ENCODE data around the gene FGD6.
"Not testable (repeated sequence)": the region's sequence is repeated elsewhere in the genome, so short reads cannot be mapped to it uniquely, and the experiment has no call there.

FGD6 gene

DNA sequence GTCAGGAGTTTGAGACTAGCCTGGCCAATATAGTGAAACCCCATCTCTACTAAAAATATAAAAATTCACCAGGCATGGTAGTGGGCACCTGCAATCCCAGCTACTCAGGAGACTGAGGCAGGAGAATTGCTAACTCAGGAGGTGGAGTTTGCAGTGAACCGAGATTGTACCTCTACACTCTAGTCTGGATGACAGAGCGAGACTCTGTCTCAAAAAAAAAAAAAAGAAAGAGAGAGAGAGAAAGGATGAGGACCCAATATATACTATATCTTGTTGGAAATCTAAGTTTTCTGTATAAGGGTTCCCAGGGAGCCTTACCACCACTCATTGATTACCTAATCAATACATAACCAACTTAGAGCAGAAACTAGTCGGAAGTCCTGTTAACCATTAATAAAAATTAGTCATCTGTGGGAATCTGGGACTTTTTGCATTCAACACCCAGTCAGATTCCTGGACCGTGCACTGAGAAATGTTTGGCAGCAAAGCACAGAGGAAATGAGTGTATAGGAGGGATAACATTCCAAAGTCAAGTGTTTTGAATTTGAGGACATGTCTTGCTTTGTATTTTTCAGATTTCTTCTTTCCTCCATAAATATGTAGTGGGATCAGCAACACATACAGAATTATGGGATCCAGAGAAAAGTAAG lies 99.0 kb downstream of the FGD6 start:
- DNase-seq = no peak

DNA sequence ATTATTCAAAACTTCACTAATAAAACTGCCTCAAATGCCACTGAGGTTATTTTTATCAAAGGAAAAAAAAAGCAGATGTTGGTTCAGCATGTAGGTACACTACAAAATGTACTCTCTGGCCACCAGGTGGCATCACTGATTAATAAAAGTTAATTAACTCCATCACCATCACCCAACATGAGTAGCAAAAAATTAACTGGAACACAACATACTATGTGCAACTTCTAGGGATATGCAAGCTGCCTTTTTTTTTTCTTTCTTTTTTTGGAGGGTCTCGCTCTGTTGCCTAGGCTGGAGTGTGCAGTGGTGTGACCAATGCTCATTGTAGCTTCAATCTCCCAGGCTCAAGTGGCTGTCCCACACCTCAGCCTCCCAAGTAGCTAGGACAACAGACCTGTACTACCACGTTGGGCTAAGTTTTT lies 100.1 kb downstream of the FGD6 start:
- peak; percentile 76 for DNase-seq

DNA sequence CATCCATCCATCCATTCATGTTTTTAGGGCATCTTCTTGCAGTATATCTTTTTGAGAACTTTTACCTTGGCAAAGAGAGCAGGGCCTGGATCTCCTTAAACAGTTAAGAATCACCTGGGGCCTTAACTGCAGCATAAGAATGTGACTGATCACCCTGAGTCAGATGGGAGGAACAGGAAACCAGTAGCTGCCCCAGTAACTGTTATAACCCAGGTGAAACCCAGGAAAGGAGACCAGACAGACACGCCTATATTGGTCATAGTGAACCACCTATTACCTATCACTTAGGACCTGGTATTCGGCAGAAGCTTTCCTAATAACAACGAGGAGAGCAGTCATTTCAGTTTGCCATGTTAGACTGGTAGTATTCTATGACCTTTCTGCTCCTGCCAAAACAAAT lies 100.5 kb downstream of the FGD6 start:
- peak; percentile 3 for DNase-seq

DNA sequence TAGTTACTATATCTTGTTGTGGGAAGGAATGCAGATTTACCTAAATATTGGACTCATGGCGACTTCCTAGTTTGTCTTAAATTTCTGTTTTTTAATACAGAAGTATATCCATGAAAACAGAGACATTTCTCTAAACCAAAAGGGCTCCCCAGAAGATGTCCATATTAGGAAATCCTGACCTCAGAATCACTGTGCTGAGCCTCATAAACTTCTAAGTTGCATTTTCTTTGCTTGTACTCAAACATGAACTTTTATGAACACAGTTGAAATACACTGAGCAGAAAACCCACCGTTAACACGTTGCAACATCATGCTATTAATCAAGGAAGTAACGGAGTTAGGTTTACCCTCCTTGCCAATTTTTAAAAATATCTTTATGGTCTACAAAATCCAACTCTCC lies 100.9 kb downstream of the FGD6 start:
- DNase-seq = no peak

DNA sequence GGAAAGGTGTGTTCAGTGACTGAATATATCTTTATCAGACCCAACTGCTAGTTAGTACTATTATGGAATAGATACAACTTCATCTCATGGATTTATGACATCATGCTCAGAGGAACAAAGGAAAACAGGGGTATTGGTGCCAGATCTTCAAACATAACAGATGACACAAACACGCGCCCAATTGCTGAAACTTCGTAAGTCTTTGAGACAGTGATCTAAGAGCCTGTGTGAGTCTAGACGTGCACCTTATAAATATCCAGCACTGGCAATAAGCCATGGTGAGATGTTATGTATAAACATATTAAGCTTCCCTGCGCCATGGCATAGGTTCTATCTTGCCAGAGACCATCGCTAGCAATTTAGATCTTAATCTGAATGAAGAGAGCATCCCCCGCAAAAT lies 101.6 kb downstream of the FGD6 start:
- no peak for DNase-seq

DNA sequence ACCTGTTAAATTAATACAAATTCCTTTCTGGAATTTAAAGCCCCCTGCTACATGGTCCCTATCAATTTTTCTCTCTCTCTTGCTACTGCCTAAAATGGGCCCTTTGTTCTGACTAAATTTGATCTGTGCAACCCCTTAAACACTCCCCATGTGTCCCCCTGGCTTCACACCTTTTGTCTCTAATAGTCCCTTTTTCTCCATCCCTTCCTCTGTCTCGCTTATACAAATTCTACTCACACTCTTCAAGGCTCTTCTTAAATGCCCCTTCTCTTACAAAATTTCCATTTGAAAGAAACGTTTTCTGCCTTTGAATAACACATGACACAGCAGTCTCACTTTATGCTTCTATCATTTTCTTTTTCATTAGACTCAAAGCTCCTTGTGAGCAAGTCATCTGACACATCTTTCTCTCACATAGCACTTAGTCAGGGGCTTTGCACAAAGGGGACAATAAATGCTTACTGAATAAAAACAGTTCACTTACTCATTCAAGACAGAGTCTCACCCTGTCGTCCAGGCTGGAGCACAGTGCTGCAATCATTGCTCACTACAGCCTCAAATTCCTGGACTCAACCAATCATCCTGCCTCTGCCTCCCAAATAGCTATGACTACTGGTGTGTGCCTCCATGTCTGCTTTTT lies 102.4 kb downstream of the FGD6 start:
- DNase-seq = no peak

DNA sequence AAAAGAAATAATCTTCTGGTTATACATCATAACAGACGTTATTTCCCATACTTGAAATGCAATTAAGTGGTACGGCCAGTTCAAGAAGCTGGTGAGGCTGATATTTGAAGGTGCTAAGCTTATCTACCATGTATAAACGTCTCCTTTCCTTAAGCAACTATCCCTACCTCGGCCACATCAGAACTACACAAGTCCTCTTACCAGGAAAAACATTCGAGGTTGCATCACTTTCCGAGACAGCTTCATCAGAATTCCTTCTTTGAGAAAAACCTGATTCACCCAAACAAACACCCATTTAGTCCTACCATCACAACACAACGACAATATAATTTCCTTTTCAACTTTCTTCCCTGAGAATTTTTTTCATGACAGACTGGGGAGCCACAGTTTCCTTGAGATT lies 109.9 kb downstream of the FGD6 start:
- no peak for DNase-seq

DNA sequence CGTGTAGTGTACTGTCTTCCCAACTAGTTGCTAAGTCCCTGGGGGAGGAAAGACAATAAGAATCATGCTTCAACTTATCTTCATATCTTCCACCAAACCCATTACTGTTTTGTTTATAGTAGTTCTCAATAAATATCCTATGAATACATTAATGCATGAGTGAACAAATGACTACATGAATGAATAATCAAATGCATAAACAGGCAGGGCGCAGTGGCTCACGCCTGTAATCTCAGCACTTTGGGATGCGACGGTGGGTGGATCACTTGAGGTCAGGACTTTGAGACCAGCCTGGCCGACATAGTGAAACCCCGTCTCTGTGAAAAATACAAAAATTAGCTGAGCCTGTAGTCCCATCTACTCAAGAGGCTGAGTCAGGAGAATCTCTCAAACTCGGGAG lies 111.7 kb downstream of the FGD6 start:
- no peak for DNase-seq

DNA sequence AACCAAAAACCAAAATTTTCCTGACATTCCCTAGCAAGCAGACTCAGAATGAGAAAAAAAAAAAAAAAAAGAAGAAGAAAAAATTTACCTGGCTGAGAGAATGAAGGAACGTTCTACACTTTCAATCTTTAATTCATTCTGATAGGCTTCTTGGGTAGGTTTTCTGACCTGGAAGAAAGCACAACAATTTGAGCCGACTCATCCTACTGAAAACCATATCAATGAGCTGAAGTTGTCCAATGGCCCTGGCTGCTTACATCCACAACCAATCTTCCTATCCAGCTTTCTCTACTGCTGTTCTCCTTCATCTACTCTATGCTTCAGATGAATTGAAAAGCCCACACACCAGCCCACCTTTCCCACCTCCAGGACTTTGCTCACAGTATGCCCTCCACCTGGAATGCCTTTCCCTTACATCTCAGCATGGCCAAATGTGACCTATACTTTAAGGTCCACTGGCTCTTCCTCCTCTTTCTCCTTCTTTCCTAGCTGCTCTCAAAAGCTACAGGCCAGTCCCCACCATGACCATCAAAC lies 112.3 kb downstream of the FGD6 start:
- no peak for DNase-seq

DNA sequence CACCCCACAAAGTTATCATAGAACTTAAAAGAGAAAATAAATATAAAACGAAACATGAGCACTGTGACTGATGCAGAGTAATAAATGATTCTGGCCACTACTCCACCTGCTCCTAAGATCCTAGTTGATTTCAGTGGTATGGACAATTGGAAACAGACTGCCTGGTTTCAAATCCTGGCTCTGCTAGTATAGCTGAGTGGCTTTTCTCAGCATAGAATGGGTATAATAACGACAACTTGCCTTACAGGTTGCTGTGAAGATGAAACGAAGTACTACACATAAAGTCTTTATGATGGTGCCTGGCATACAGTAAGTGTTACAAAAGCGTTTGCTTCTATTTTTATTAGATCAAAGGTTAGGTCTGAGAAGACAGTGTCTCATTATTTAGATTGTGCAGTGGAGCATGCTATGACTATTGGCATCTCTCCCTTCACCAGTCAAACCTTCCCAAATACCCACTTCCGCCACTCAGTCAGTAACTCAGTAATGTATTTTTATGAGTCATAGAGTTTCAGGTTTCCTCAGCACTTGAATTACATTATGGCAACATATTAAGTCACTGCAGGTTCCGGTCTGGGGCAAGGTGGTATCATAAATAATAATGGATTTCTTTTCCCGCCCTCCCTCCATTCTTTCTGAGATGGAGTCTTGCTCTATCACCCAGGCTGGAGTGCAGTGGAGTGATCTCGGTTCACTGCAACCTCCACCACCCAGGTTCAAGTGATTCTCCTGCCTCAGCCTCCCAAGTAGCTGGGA lies 114.2 kb downstream of the FGD6 start:
- peak; percentile 12 for DNase-seq

DNA sequence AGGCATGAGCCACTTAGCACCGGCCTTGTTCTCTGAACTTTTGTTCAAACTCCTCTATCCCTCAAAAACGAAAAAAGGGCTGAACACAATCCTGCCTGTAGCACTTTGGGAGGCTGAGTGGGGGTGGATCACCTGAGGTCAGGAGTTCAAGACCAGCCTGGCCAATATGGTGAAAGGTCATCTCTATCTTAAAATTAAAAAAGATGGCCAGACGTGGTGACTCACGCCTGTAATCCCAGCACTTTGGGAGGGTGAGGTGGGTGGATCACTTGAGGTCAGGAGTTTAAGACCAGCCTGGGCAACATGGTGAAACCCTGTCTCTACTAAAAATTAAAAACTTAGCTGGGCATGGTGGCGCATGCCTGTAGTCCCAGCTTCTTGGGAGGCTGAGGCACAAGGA lies 115.3 kb downstream of the FGD6 start:
- DNase-seq = not testable (repeated sequence)

DNA sequence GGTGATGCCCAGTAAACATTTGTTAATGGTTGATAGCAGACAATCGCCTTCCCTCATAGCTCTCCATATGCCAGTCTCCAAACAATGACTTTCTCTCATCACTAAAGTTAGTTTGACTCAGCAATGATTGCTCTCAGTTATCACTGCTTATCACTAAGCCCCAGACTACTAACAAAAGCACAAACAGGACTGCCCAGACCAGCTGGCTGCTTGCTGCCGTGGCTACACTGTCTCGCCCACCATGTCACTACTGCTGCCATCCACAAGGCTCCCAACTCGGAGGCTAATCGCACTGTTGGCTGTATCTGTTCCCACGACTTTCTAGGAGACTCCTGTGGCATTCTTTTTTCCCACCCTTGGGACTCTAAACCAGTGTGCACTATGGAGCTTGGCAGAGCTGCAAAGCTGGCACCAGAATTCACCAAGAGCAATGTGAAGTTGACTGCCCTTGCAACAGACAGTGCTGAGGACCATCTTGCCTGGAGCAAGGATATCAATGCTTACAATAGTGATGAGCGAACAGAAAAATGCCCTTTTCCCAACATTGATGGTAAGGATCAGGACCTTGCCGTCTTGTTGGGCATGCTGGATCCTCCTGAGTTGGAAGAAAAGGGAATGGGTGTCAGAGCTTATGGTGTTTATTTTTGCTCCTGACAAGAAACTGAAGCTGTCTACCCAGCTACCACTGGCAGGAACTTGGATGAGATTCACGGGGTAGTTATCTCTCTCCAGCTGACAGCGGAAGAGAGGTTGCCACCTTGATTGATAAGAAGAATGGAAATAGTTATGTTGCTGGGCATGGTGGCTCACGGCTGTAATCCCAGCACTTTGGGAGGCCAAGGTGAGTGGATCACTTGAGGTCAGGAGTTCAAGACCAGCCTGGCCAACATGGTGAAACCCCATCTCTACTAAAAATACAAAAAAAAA lies 116.7 kb downstream of the FGD6 start:
- no peak for DNase-seq

DNA sequence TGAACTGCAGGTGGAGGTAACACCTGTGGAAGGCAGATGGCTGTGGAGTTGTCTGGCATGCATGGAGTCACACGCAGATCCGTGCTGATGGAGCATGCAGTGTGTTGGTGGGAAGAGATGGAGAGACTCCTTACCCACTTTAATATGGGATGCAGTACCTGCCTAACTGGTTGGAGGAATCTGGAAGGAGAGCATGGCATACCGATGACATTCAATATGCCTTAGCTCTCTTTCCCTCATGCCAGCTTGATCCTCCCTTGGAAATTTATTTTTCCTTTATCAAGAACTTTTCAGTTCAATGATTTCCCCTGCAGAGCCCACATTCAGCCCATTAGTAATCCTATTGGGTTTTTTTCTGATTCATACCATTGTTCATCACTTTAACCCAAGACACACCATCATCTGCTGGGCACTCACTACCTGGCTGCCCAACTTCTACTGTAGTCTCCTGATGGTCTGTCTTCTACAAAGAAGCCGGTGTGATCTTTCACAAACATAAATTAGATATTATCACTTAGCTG lies 117.9 kb downstream of the FGD6 start:
- DNase-seq = no peak

DNA sequence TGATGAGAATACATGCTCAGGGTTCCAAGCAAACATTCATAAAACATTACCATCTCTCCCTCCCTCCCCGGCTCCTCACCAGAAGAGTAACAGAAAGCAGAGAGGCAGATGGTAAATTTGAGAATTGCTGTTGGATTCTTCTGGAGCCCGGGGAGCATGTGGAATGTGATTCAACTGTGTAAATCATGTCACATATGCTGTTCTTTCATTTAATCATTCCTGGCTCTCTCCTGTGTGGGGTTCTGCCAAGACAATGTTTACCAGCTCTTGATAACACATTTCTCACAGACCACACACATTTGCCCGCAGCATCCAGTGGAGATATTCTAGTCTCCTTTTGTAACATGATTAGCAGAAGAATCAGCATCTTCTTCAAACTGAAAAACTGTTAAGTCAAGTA lies 120.4 kb downstream of the FGD6 start:
- no peak for DNase-seq

DNA sequence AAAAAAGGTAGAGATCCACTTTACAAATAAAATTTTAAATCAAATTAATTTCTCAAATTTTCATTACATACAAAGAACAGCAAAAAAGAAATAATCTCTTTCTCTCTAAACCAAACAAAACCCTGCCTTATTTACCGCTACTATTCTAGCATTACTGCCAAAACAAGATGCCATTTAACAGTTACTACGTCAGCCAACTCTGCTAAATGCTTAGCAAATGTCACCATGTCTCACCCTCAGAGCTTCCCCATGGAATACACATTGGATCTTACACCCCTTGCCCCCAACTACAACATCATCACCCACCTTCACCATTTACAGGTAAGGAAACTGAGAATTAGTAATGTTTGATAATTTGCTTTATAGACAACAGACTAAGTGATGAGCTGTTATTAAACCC lies 120.9 kb downstream of the FGD6 start:
- DNase-seq = no peak

DNA sequence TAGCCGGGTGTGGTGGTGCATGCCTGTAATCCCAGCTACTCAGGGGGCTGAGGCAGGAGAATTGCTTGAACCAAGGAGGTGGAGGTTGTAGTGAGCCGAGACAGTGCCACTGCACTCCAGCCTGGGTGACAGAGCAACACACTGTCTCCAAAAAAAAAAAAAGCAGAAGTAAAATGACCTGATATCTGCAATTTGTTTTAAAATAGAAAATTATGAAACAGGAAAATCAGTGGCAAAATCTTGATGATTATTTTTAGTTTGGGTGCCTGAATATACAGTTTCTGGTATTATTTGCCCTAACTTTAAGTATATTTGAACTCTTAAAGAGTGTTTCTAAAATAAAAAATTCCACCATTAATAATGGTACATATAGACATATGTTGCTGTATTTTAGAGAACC lies 121.4 kb downstream of the FGD6 start:
- DNase-seq = not testable (repeated sequence)

DNA sequence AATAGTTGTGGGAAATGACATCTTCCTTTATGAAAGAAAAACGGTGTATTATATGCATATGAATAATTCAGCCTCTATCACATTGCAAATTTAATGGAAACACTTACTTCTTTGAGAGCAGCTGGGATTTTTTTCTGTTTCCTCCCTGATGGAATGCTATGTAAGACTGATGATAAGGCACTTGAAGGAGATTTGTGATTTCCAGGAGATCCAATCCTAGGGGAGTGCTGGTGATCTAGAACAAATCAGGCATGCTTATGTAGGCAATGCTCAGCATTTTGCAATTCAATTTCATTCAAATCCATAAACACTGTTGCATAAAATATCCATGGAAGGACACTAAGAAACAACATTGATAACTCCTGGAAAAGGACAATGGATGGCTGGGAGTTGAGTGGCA lies 127.8 kb downstream of the FGD6 start:
- no peak for DNase-seq

DNA sequence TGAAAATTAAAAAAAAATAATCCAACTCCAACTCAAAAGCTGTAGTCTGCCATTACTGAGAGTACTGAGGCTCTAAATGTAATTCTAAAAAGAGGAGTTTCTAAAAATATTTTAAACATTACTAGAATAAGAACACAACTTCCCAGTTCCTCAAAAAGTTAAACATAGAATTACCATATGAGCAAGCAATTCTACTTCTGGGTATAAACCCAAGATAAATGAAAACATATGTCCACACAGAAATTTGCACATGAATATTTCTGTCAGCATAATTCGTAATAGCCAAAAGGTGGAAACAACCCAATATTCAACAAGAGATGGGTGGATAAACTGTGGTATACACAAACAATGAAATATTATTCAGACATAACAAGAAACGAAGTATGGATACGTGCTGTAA lies 128.9 kb downstream of the FGD6 start:
- DNase-seq = no peak

DNA sequence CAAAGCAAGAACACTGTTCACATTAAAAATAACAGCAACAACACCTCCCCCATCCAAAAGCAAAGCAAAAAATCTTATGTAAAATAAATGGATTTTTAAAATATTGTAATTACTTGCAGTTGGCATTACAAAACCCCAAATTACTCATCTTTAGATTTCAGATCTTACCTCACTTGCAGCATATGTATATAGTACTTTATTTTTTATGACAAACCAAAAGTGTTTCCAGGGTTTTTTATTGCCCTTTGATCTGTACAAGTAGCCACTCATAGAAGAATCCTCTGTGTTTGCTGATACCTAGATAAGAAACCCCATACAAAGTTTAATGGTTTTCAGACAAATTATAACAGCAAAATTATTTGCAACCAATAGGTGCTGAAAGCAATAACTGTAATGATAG lies 131.7 kb downstream of the FGD6 start:
- DNase-seq = no peak

DNA sequence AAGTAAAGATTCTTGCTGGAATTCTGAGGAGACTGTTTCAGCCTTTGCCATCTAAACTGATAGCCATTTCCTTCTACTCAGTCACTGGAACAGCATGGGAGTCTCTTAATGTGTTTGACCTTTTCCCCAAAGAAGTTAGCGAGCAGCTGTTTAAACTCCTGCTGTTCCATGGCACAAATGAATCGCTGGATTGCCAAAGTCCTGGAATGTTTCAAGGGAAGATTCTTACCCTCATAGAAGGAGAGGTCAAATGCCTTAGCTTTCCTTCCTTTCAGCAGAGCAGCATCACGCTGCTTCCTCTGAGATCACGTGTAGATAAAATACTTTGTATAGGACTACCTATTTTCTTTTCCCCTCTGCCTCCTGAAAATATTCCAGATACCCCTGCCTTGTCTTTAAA lies 133.3 kb downstream of the FGD6 start:
- DNase-seq = no peak

DNA sequence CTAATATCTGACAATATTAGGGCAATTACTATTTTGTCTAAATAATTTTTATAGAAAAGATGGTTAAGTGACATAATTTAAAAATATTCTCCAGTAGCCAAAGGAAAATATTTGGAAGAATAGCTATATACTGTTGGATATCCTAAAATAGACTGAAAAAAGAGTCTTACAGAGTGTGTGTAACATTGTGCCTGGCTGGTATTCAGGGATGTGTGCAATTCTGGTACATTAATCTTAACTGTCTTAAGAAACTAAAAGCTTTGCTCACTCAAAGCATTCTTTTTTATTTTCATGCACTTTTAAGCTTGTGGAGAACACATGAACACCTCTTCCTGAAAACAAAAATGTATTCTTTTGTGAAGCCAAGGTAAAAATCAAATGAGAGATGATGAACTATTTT lies 133.8 kb downstream of the FGD6 start:
- DNase-seq = no peak

DNA sequence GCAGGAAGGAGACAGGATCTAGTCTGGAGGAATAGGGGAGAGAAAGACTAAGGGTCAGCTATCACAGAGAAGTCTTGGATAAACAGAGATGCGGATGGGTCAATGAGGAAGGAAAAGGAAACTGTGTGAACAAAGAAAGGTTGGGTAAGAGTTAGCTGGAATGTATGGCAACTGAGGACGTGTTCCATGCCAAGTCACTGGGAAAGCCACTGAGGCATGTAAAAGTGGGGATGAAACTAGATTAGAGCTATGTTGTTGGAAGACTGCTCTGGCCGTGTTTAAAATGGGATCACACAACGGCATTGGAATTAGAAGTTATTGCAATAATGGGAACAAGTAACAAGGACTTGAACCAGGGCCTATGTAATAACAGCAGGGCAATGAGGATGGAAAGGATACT lies 139.9 kb downstream of the FGD6 start:
- DNase-seq = no peak

DNA sequence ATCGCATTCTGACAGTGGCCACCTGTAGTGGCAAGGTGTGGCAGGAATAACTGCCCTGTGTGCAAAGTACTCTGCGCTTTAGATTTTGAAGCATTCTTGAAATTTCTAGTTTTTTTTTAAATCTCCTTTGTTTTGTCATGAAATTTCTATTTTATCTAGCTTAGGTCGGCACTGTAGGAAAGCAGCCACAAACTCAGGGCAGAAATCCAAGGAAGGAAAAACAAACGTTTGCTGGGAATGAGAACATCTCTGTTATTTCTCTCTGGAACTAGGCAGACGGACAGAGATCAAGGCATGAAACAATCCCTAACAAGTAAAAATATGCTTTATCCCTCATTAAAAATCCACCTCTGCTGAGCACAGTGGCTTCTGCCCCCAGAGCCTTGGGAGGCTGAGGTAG lies 142.5 kb downstream of the FGD6 start:
- no peak for DNase-seq

All from CD4-positive, alpha-beta T cell treated with Interleukin-17A for 1 hour (primary cell).